NCI-H1694 treated with DMSO at 0.1 percent for 48 hours (cell line): ENCODE data around the gene RAPGEF5.

Experiments
- DNase-seq: peaks from one replicate; lab custom pipeline; 2025; lab: John Stamatoyannopoulos, UW

The RAPGEF5 gene

DNA sequence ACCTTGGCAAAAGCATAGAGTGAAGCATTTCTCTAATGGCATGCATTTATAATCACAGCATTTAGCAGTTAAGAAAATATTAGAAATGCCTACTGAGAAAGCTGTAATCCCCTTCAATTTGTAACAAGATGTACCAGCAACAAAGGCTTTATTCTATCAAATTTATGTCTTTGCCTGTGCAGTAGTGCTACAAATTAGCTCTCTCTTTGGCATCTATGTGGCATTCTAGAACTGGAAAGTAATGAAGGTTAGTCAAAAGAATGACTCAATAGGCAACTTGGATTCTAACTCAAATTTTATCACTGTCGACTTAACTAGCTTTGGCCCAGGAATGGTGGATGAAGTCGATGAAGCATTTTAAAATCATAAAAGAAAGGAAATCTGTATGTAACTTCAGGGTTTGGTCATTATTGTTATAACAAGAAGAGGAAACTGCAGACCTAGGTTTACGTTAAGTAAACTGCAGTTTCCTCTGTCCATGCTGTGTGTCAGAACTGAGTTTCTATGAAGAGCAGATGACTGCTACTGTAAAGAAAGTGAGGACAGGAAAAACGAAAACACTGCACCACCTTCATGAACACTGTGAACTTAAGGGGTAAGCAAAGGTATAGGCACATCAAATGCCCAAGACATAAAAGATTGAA lies 140.0 kb downstream of the RAPGEF5 start:
- no peak for DNase-seq

DNA sequence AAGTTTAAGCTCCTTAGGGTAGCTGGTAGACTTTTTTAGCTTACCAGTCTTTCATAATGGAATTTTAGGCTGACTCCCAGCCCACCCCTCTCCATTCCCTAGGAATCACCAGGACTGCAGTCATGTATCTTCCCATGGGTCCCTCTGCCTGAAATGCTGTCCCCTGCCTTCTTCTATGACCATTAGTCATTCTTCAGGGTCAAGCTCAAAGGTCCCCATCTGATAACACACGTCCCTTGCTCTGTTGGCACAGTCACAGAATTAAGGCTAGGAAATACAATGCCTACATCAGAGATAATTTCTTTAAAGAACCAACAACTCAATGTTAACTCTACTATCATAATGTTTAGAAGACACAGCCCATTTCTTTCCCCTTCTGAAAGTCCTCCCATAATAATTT lies 140.6 kb downstream of the RAPGEF5 start:
- no peak for DNase-seq

DNA sequence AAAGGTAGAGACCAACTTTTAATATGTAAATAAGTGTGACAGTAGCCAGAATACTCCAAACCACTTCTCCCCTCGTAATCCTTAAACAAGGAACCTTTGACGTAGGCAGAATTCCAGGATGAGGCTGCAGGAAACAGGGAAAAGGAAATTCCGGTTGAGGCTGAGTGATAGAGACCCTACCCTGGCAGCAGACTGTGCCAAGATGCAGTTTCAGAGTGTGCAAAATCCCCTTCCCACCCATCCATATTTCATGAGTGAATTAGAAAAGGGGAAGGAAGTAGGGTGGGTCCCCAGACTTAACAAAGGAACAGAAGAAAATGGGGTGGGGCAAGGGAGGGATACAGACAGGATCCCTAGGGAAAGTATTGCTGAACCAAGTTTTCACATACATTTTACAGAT lies 143.0 kb downstream of the RAPGEF5 start:
- no peak for DNase-seq

DNA sequence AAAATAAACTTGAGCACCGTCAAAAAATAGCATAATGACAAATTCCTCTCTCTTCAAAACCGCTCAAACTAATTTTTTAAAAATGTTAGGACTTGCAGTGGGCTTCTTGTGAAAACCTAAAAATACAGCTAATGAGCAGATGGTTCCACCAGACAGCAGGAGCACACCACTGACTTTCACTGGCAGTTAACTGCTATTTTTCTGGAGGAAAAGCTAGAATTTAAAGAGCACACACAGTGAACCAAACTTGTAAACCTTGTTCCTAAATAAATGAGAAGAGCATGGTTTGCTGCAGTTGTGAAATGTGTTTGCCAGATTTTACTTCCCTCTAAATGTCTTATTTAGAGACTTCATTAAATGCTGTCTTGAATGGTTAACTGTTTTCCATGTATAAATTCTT lies 143.9 kb downstream of the RAPGEF5 start:
- DNase-seq, result peak; percentile 83

DNA sequence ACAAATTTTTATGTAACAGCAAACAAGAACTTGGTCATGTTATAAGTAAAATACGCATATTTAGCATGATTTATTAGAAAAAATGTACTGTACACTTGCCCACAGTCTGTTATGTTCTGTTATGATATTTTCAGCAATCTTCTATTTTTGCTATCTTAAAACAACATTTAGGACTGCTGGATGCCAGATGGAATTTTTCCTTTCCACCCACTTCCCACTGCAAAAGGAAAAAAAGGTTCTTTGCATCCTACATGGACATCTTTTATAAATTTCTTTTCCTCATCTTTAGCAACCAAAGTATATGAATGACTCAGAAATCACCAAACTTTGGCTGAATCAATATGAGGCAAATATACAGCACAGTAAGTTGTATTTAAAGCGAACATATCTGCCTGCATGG lies 146.0 kb downstream of the RAPGEF5 start:
- DNase-seq, result no peak

DNA sequence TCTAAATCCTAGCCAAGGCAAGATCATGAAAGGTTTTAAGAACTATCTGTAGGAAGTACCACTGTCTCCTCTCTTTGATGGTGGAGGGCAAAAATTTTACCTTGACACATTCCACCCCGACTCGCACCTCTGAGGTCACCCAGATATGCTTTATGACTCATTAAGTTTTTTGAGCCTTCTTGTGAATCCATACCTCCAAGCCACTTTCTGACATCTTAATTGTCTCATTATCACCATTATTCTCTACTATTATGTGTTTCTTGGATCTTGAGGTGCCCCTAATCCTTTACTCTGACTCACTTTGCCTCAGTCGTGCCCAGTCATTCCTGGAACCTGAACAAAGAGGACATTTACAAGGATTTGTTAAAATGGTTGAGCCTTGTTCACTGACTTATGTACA lies 146.6 kb downstream of the RAPGEF5 start:
- no peak for DNase-seq

DNA sequence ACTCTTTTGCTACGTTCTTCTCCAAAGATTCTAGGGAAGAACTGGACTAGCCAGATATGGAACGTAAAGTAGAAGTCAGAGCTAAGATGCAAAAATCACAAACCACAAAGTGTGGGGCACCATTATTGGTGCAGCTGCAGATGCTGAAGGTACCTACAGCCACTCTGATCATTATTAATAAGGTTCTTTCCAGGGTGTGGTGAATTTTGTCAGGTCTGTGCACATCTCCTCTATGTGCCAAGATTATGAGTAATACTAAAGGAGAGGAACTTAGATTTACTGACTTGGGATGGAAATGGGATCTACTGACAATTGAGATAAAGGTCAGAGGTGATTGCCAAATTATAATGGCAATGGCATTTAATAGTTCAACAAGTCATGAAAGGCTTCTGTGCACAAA lies 148.2 kb downstream of the RAPGEF5 start:
- no peak for DNase-seq

DNA sequence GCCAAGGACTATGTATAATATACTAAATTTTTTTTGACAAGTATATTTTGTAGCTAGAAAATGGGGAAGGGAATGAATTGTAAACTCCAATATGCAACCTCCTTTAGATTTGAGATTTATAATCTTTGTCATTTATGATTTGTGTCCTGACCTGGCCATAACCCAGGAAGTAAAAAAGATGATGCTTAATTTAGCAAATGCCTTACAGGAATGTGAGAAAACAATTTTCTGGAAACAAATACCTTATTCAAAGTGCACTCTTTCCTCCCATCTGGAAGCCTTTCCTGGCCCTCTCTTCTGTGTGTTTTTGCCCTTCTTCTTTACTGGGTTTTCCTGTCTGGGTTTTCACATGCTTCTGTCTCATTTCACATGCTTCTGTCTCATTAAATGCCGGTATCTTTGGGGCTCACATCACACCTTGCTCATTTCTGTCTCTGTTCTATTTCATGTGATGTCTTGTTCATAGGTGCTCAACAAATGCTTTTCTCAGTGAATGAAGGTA lies 149.2 kb downstream of the RAPGEF5 start:
- no peak for DNase-seq

DNA sequence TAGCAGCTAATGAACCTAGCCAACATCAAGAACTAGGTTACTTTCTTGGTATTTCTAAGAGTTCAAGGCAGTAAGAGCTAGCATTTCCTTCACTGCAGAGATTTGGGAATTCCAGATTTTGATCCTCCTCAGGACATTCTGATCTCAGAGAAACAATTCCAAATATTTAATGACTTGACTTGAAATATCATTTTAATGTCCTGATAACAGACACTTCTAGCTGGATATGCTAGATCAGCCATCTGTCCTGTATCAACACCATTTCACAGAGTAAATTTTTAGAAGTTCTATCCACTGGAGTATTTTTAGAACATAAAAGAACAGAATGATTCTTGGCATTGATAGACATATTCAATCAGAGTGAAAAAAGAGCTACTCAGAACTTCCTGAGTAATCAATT lies 151.3 kb downstream of the RAPGEF5 start:
- DNase-seq, result no peak

DNA sequence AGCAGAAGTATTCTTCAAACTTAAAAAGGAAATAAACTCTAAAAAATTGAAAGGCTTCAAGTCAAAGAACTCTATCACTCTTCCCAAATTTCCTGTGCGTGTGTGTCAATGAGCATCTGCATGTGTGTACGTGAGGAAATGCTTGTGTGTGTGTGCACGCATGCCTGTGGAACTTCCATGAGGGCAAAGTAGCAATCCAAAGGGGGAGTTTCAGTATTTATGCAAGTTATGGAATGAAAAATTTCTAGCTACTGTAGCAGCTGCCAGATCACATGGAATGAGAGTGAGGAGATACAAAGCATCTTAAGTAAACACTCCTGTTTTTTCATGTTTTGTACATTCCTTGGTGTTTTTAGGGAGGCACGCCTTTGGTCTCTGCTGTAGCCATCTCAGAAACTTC lies 152.6 kb downstream of the RAPGEF5 start:
- DNase-seq, result no peak

DNA sequence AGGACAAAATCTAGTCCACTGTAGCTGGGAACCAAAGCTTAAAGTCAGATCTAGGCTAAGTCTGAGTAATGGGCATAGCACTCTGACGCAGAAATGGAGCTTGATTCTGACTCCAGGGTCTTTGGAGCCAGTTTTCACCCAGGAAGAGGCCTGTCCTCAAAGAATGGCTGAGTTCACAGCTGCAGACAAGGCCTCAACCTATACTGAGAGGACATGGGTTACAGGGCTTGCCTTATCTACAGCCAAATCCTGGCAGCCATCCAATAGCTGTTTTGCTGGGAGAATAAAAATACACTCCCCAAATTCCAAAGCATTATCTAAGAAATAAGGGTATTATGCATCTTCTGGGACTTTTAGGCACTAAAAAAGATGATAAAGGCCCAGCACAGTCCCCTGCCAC lies 154.8 kb downstream of the RAPGEF5 start:
- no peak for DNase-seq

DNA sequence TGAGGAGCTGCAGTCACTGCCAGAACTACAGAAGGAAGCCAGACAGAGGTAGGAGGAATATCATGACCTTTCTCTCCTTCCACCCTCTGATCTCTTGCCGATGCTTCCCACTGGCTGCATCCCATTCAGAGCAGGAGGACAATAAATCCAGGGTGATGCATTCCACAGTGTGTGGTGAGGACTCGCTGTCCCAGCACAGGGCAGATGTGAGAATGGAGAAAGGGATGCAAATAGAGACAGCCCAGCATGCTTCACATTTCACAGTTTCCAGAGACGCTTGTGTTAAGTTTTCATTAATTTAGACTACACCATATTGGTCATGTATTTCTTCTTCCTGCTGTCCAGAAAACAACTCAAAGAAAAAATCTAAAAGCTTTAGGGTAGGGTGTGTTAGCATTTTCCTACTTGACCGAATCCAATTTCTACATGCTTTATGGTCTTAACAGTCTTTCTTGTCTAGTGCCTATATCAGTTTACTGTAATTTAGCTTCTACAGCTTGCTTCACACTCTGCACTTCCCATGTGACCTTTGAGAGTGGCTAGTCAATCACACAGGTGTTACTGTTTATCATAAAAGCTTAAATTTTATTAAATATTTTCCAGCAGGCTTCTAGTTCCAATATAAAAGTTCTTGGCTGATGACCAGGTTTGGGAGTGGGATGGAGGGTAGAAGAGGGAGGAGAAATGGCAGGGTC lies 155.6 kb downstream of the RAPGEF5 start:
- no peak for DNase-seq

DNA sequence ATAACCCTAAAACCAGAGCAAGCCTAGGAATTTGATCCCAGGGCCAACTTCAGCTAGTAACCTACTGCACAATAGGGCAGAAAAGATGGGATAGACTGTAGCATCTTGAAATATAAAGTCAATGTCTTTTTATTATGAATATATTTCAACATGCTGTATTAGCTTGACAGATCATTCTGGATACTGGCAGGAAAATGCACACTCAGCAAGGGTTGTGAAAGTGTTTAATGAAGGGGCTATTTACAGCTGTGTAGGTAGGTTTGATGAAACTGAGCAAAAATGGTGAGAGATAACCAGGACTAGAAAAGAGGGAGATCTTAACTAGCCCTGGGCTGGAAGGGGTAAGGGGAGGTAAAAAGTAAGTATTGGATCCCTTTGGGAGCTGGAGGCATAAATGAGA lies 156.2 kb downstream of the RAPGEF5 start:
- no peak for DNase-seq

DNA sequence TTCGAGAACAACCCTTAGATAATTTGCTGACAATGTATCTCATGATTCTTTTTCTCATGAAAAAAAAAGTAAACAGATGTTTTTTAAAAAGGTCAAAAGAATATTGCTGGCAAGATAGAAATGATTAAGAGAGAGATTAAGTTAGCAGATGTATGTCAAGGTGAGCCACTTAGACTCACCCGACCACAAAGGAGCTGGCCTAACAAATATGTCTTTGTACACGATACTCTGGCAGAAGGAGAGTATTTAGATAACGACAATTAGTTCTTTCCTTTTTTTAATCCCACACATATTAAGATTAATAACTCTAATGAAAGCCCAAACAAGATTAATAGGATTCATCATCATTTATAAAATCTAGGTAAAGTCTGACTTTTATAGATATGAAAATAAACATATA lies 156.7 kb downstream of the RAPGEF5 start:
- DNase-seq, result no peak

DNA sequence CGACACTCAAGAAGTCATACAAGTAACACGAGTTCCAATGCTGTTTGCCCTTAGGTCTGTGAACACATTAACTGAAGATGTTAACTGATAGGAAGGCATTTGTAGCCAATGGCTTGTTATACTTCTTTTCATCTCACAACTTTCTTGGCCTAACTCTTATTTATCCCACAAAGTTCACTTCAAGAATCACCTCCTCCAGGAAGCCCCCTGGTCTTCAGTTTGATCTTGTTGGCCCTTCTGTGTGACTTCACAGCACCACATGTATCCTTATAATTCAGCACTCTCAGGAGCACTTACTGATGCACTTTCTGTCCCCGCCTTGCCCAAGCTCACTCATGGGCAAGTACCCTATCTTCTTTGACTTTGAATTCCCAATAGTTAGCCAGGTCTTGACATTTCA lies 159.6 kb downstream of the RAPGEF5 start:
- no peak for DNase-seq

DNA sequence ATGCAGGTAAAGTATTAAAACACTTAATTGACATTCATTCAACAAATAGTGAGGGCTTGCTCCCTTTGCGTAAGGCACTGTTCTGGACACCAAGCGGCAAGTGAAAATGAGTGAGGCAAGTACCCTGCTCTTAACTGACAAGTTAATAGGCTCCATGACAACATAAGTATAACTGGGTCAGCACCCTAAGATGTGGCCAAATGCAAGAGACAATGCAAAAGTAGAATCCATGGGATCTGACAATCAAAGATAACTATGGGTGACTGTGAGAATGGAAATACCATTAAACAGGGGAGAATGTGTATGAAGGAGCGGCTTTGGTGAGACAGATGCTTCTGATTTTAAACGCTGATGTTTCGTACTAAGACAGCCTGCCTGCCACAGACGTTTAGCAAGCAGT lies 160.5 kb downstream of the RAPGEF5 start:
- no peak for DNase-seq

DNA sequence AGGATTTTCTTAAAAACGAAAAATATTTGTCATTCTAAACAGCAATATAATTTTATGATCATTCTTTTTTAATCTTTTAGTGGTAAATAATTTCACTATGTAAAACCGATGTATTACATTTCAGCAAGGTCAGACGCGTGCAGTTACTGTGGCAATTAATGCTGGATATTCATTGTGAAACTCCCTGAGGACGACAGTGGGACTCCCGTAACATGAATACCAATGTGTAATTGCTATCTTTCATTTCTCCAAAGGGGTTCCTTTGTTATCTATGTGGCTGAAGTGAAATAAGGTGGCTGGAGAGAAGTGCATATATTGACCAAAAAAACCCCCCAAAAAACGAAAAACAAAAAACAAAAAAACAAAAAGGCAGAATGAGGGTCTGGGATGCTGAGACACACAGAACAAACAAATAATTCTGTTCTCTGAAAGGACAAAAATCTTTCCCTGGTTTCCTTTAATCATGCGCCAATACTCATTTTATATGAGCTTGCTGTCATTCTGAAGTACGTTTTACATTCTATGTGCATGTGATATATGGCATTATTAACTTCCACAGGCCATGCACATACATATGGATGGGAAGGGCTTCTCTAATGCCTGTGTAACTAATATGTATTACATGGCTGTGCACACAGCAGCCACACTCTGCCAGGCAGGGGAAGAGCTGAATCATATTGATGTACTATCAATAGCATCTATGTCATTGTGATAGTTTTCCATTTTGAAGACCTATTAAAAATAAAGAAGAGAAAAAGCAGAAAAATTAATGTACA lies 161.4 kb downstream of the RAPGEF5 start:
- DNase-seq, result peak; percentile 30

DNA sequence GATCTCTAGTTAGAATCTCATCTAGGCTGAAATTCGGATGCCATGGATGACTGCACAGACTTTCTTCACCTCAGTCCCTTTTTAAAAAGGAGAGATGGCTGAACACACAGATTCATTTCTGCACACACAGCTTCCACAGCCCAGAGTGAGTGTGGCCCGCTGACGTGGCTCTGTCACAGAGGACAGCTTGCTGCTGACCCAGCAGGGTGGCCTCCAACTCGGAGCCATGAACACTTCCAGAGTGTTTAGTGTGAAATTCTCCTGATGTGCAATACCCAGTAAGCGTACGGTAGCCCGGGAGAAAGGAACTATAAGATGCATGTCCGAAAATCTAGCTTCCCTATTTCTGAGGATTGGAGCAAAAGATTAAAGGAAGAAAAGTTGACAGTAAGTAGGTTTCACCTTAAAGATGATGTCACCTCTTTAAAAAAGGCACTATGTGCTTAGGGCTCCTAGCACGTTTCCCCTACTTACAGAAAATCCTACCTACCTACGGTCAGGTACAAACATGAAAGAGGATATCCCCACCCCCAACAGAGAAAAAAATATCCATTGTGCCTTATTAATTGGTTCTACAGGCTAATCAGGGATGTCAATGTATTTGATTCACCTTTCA lies 162.2 kb downstream of the RAPGEF5 start:
- no peak for DNase-seq

DNA sequence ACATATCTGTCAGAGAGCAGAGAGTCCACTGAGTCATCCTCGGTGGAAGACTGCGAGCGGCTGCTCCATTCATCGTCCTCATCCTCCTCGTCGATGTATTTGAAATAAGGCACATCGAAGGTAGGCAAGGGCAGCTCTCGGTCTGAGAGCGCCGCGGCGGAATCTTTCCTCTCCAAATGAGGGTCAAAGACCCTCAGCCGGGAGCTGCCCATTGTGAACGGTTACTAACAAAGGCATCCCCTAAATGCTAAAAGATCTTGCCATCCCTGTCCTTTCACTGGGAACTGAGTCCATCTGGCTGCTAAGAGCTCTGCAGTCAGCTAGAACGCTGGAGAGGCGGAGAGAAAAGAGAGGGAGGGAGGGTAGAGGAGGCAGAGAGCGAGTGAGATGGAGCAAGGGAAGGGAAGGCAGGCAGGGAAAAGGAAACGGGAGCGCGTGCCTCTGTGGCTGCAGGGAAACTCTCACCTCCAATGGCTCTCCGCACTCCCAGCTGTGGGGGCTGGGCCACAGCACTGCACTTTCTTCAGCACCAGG lies 163.4 kb downstream of the RAPGEF5 start:
- DNase-seq, result peak; percentile 94

DNA sequence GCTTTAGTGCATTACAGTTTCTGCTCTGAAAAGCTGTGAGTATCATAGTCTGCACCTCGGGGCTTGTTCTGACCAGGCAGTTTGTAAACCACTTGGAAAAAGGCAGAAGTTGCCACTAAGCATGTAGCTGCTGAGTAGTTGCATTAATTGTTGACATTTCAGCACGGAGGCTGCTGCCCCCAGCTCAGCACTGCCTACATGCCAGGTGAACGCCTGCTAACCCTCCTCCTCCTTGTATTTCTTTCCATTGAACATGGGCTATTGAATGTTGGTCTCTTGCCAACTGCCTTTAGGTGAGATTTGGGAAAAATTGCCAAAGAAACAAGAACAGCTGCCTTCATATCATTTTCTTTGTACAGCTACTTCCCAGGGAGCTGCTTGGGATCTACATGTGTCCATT lies 164.2 kb downstream of the RAPGEF5 start:
- DNase-seq, result peak; percentile 47

DNA sequence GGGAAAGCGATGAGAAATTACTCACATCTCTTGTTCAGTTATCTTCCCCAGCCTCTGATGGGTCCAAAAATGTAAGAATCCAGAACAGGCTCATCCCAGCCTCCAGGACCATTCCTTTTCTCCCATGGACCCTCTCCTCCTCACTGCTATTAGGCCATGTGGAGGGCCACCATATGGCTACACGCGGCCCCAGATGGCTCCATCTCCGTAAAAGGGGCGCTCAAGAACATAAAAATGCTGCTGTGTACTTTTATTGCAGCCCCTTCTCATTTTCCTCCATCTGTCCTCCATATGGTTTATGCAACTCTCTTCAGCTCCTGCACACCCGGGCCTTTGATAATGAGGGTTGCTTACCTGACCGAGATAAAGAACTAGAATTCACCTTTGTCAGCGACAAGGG lies 166.2 kb downstream of the RAPGEF5 start:
- DNase-seq, result peak; percentile 96

DNA sequence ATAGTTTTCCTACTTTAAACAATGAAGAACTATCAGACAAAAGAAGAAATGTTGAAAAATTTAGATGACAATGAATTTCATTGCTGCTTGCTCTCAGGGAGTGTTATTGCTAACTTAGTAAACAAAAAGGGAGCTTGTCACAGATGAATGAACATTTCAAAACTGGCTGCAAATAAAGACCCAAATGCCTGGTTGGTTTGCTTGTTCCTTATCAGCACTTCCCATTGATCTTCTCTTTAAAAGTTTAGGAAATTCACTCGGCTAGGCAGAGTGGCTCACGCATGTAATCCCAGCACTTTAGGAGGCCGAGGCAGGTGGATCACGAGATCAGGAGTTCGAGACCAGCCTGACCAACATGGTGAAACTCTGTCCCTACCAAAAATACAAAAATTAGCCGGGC lies 167.2 kb downstream of the RAPGEF5 start:
- no peak for DNase-seq
